HEK293 (cell line): ENCODE results near the gene MKKS.
A peak's percentile ranks its signal among the peaks of the same experiment; 100 is the strongest.

Experiments
- GFI1B ChIP-seq: fragments of 450-650 bp; formaldehyde crosslinking; IDR thresholded peaks from 2 replicates; pipeline ENCODE4 v1.5.1; 2016; ENCODE audit warnings: missing biosample characterization, missing genetic modification characterization
- OVOL3 ChIP-seq: fragments of 450-650 bp; formaldehyde crosslinking; IDR thresholded peaks from 2 replicates; pipeline ENCODE4 v1.5.1; 2016; ENCODE audit warnings: missing biosample characterization, missing genetic modification characterization
- TCF7L2 ChIP-seq: IDR thresholded peaks from 2 replicates; pipeline ENCODE4 v1.6.1; 2011; ENCODE audit warnings: low read depth, mild to moderate bottlenecking, inconsistent platforms, low read length, moderate library complexity, borderline replicate concordance
- ZNF114 ChIP-seq: fragments of 450-650 bp; formaldehyde crosslinking; IDR thresholded peaks from 2 replicates; pipeline ENCODE4 v1.5.0; 2017; ENCODE audit warnings: missing biosample characterization, missing genetic modification characterization
- ZNF121 ChIP-seq: fragments of 450-650 bp; formaldehyde crosslinking; IDR thresholded peaks from 2 replicates; pipeline ENCODE4 v1.5.1; 2016; ENCODE audit warnings: missing biosample characterization, missing genetic modification characterization
- ZNF133 ChIP-seq: fragments of 450-650 bp; formaldehyde crosslinking; IDR thresholded peaks from 2 replicates; pipeline ENCODE4 v1.5.1; 2016; ENCODE audit warnings: missing biosample characterization, missing genetic modification characterization
- ZNF140 ChIP-seq: fragments of 450-650 bp; formaldehyde crosslinking; IDR thresholded peaks from 2 replicates; pipeline ENCODE4 v1.5.1; 2016; ENCODE audit warnings: missing biosample characterization, missing genetic modification characterization
- ZNF175 ChIP-seq: fragments of 450-650 bp; formaldehyde crosslinking; IDR thresholded peaks from 2 replicates; pipeline ENCODE4 v1.5.1; 2016; ENCODE audit warnings: missing biosample characterization, missing genetic modification characterization
- ZNF184 ChIP-seq: fragments of 450-650 bp; IDR thresholded peaks from 2 replicates; pipeline ENCODE4 v1.5.1; 2018; ENCODE audit warnings: missing biosample characterization, mild to moderate bottlenecking, missing genetic modification characterization
- ZNF214 ChIP-seq: fragments of 450-650 bp; formaldehyde crosslinking; IDR thresholded peaks from 2 replicates; pipeline ENCODE4 v1.5.1; 2017; ENCODE audit warnings: missing biosample characterization, mild to moderate bottlenecking, missing genetic modification characterization, borderline replicate concordance
- ZNF23 ChIP-seq: fragments of 450-650 bp; formaldehyde crosslinking; IDR thresholded peaks from 2 replicates; pipeline ENCODE4 v1.5.1; 2016; ENCODE audit warnings: missing biosample characterization, missing genetic modification characterization, borderline replicate concordance
- ZNF366 ChIP-seq: fragments of 450-650 bp; formaldehyde crosslinking; conservative IDR thresholded peaks from 2 replicates; pipeline ENCODE4 v1.5.1; 2016; ENCODE audit warnings: missing biosample characterization, missing genetic modification characterization
- ZNF416 ChIP-seq: fragments of 450-650 bp; formaldehyde crosslinking; IDR thresholded peaks from 2 replicates; pipeline ENCODE4 v1.5.1; 2016; ENCODE audit warnings: missing biosample characterization, missing genetic modification characterization
- ZNF426 ChIP-seq: fragments of 450-650 bp; formaldehyde crosslinking; IDR thresholded peaks from 2 replicates; pipeline ENCODE4 v1.5.1; 2017; ENCODE audit warnings: missing biosample characterization, missing genetic modification characterization, mild to moderate bottlenecking, inconsistent platforms, moderate library complexity
- ZNF433 ChIP-seq: fragments of 450-650 bp; formaldehyde crosslinking; IDR thresholded peaks from 2 replicates; pipeline ENCODE4 v1.5.1; 2016; ENCODE audit warnings: missing biosample characterization, missing genetic modification characterization, low read depth
- ZNF473 ChIP-seq: fragments of 450-650 bp; formaldehyde crosslinking; IDR thresholded peaks from 2 replicates; pipeline ENCODE4 v1.5.1; 2017; ENCODE audit warnings: missing biosample characterization, missing genetic modification characterization
- ZNF48 ChIP-seq: fragments of 450-650 bp; formaldehyde crosslinking; IDR thresholded peaks from 2 replicates; pipeline ENCODE4 v1.5.1; 2016; ENCODE audit warnings: missing biosample characterization, missing genetic modification characterization
- ZNF555 ChIP-seq: fragments of 450-650 bp; formaldehyde crosslinking; conservative IDR thresholded peaks from 2 replicates; pipeline ENCODE4 v1.5.1; 2017; ENCODE audit warnings: missing biosample characterization, mild to moderate bottlenecking, missing genetic modification characterization, inconsistent platforms
- ZNF571 ChIP-seq: fragments of 450-650 bp; formaldehyde crosslinking; IDR thresholded peaks from 2 replicates; pipeline ENCODE4 v1.5.0; 2017; ENCODE audit warnings: missing biosample characterization, missing genetic modification characterization
- ZNF621 ChIP-seq: fragments of 450-650 bp; formaldehyde crosslinking; IDR thresholded peaks from 2 replicates; pipeline ENCODE4 v1.5.1; 2017; ENCODE audit warnings: missing biosample characterization, missing genetic modification characterization
- ZNF626 ChIP-seq: fragments of 450-650 bp; sonication (Bioruptor Pico); formaldehyde crosslinking; IDR thresholded peaks from 2 replicates; pipeline ENCODE4 v1.5.1; 2018; ENCODE audit warnings: missing biosample characterization, missing genetic modification characterization, inconsistent platforms
- ZNF664 ChIP-seq: fragments of 450-650 bp; formaldehyde crosslinking; IDR thresholded peaks from 2 replicates; pipeline ENCODE4 v1.5.1; 2016; ENCODE audit warnings: missing biosample characterization, missing genetic modification characterization
- ZNF747 ChIP-seq: fragments of 450-650 bp; formaldehyde crosslinking; IDR thresholded peaks from 2 replicates; pipeline ENCODE4 v1.5.1; 2016; ENCODE audit warnings: missing biosample characterization, missing genetic modification characterization
- ZNF76 ChIP-seq: fragments of 450-650 bp; formaldehyde crosslinking; IDR thresholded peaks from 2 replicates; pipeline ENCODE4; 2016; ENCODE audit warnings: low read depth, missing biosample characterization, missing genetic modification characterization, borderline replicate concordance
- ZSCAN30 ChIP-seq: fragments of 450-650 bp; IDR thresholded peaks from 2 replicates; pipeline ENCODE4 v1.5.1; 2018; ENCODE audit warnings: missing biosample characterization, mild to moderate bottlenecking, missing genetic modification characterization, moderate library complexity
- TF ChIP-seq, protein P1 (sequence below): fragments of 450-650 bp; formaldehyde crosslinking; IDR thresholded peaks from 2 replicates; pipeline ENCODE4 v1.5.1; 2016; ENCODE audit warnings: missing biosample characterization, missing genetic modification characterization
- TF ChIP-seq, protein P2 (sequence below): fragments of 450-650 bp; IDR thresholded peaks from 2 replicates; pipeline ENCODE4 v1.5.1; 2018; ENCODE audit warnings: missing biosample characterization, missing genetic modification characterization
- TF ChIP-seq, protein P3 (sequence below): fragments of 450-650 bp; formaldehyde crosslinking; IDR thresholded peaks from 2 replicates; pipeline ENCODE4 v1.5.1; 2016; ENCODE audit warnings: missing biosample characterization, missing genetic modification characterization
- TF ChIP-seq, protein P4 (sequence below): fragments of 450-650 bp; formaldehyde crosslinking; IDR thresholded peaks from 2 replicates; pipeline ENCODE4 v1.5.1; 2016; ENCODE audit warnings: missing biosample characterization, missing genetic modification characterization
- TF ChIP-seq, protein P5 (sequence below): fragments of 450-650 bp; formaldehyde crosslinking; IDR thresholded peaks from 2 replicates; pipeline ENCODE4 v1.5.1; 2016; ENCODE audit warnings: missing biosample characterization, missing genetic modification characterization

Gene MKKS

DNA sequence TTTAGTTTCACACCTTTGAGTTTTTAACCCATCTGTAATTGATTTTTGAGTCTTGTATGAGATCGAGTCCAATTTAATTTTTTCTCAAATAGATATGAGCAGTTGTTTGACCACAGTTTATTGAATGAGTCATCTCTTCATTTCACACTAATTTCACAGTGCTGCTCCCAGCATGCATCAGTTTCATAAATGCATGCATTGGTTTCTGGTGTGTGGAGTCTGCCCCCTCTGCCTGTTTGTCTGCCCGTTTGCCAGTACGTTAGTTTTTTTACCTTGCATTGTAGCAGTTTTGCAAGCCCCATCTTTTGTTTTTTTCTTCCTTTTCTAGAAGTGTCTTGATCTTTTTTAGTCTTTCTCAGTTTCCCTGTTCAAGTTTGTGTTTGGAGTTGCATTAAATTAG, 13.0 kb upstream of the MKKS start (continued):
- TF ChIP-seq ZNF121 (tag by site-specific recombination) (no peak), ZSCAN30 (tag by site-specific recombination) (no peak), ZNF23 (tag by site-specific recombination) (no peak), ZNF664 (tag by site-specific recombination) (peak; percentile 40; the same call in 1 of the 2 replicates), ZNF621 (tag by site-specific recombination) (no peak), ZNF48 (tag by site-specific recombination) (no peak), ZNF571 (no peak), GFI1B (tag by site-specific recombination) (no peak), TCF7L2 (no peak), ZNF473 (no peak), ZNF76 (tag by site-specific recombination) (peak; percentile 57; the same call in 1 of the 2 replicates), ZNF426 (no peak), ZNF366 (tag by site-specific recombination) (0 out of 2 replicates have a peak, but pooled peaks have one; percentile 27), ZNF626 (no peak), ZNF747 (tag by site-specific recombination) (no peak), ZNF416 (tag by site-specific recombination) (no peak), ZNF433 (tag by site-specific recombination) (no peak), ZNF114 (tag by site-specific recombination) (no peak), ZNF140 (no peak), OVOL3 (tag by site-specific recombination) (no peak), ZNF214 (tag by site-specific recombination) (no peak), ZNF175 (tag by site-specific recombination) (no peak), ZNF555 (no peak), ZNF184 (tag by site-specific recombination) (no peak), ZNF133 (tag by site-specific recombination) (no peak)
- TF ChIP-seq, protein P1, sequence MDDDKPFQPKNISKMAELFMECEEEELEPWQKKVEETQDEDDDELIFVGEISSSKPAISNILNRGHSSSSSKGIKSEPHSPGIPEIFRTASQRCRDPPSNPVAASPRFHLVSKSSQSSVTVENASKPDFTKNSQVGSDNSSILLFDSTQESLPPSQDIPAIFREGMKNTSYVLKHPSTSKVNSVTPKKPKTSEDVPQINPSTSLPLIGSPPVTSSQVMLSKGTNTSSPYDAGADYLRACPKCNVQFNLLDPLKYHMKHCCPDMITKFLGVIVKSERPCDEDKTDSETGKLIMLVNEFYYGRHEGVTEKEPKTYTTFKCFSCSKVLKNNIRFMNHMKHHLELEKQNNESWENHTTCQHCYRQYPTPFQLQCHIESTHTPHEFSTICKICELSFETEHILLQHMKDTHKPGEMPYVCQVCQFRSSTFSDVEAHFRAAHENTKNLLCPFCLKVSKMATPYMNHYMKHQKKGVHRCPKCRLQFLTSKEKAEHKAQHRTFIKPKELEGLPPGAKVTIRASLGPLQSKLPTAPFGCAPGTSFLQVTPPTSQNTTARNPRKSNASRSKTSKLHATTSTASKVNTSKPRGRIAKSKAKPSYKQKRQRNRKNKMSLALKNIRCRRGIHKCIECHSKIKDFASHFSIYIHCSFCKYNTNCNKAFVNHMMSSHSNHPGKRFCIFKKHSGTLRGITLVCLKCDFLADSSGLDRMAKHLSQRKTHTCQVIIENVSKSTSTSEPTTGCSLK (tag by site-specific recombination), result no peak
- TF ChIP-seq, protein P2, sequence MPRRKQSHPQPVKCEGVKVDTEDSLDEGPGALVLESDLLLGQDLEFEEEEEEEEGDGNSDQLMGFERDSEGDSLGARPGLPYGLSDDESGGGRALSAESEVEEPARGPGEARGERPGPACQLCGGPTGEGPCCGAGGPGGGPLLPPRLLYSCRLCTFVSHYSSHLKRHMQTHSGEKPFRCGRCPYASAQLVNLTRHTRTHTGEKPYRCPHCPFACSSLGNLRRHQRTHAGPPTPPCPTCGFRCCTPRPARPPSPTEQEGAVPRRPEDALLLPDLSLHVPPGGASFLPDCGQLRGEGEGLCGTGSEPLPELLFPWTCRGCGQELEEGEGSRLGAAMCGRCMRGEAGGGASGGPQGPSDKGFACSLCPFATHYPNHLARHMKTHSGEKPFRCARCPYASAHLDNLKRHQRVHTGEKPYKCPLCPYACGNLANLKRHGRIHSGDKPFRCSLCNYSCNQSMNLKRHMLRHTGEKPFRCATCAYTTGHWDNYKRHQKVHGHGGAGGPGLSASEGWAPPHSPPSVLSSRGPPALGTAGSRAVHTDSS (tag by site-specific recombination), result no peak
- TF ChIP-seq, protein P3, sequence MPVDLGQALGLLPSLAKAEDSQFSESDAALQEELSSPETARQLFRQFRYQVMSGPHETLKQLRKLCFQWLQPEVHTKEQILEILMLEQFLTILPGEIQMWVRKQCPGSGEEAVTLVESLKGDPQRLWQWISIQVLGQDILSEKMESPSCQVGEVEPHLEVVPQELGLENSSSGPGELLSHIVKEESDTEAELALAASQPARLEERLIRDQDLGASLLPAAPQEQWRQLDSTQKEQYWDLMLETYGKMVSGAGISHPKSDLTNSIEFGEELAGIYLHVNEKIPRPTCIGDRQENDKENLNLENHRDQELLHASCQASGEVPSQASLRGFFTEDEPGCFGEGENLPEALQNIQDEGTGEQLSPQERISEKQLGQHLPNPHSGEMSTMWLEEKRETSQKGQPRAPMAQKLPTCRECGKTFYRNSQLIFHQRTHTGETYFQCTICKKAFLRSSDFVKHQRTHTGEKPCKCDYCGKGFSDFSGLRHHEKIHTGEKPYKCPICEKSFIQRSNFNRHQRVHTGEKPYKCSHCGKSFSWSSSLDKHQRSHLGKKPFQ (tag by site-specific recombination), result 0 out of 2 replicates have a peak, but pooled peaks have one; percentile 19
- TF ChIP-seq, protein P4, sequence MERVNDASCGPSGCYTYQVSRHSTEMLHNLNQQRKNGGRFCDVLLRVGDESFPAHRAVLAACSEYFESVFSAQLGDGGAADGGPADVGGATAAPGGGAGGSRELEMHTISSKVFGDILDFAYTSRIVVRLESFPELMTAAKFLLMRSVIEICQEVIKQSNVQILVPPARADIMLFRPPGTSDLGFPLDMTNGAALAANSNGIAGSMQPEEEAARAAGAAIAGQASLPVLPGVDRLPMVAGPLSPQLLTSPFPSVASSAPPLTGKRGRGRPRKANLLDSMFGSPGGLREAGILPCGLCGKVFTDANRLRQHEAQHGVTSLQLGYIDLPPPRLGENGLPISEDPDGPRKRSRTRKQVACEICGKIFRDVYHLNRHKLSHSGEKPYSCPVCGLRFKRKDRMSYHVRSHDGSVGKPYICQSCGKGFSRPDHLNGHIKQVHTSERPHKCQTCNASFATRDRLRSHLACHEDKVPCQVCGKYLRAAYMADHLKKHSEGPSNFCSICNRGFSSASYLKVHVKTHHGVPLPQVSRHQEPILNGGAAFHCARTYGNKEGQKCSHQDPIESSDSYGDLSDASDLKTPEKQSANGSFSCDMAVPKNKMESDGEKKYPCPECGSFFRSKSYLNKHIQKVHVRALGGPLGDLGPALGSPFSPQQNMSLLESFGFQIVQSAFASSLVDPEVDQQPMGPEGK, result no peak
- TF ChIP-seq, protein P5, sequence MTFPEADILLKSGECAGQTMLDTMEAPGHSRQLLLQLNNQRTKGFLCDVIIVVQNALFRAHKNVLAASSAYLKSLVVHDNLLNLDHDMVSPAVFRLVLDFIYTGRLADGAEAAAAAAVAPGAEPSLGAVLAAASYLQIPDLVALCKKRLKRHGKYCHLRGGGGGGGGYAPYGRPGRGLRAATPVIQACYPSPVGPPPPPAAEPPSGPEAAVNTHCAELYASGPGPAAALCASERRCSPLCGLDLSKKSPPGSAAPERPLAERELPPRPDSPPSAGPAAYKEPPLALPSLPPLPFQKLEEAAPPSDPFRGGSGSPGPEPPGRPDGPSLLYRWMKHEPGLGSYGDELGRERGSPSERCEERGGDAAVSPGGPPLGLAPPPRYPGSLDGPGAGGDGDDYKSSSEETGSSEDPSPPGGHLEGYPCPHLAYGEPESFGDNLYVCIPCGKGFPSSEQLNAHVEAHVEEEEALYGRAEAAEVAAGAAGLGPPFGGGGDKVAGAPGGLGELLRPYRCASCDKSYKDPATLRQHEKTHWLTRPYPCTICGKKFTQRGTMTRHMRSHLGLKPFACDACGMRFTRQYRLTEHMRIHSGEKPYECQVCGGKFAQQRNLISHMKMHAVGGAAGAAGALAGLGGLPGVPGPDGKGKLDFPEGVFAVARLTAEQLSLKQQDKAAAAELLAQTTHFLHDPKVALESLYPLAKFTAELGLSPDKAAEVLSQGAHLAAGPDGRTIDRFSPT (tag by site-specific recombination), result no peak
